Smooth muscle cell (in vitro differentiated cells): ENCODE measurements around the gene DNAJC28. TPM values are rescaled to one million over a fixed set of nuclear protein-coding genes. Genes with fewer than 3 reads are reported as not detected.

Experiments
- DNase-seq: peaks from one replicate; lab custom pipeline; 2025; ENCODE audit not compliant: unreplicated experiment; lab: John Stamatoyannopoulos, UW
- H2AFZ ChIP-seq: fragments of 200-600 bp; sonication (generic); 2 replicates; pipeline ENCODE4 v1.6.0; 2016; ENCODE audit warnings: antibody characterized with exemption, low read depth, mild to moderate bottlenecking
- H3F3A ChIP-seq: fragments of 200-600 bp; sonication (generic); 2 replicates; pipeline ENCODE4 v1.6.0; 2017; ENCODE audit warnings: antibody characterized with exemption, low read depth
- H3K27ac ChIP-seq: fragments of 200-600 bp; sonication (generic); 2 replicates; pipeline ENCODE4 v1.5.1; 2016; ENCODE audit warnings: low read depth, mild to moderate bottlenecking
- H3K27me3 ChIP-seq: fragments of 200-600 bp; sonication (generic); 2 replicates; pipeline ENCODE4 v1.6.1; 2016; ENCODE audit warnings: low read depth, mild to moderate bottlenecking
- H3K36me3 ChIP-seq: fragments of 200-600 bp; sonication (generic); 2 replicates; pipeline ENCODE4 v1.5.1; 2016; ENCODE audit warnings: low read depth
- H3K4me1 ChIP-seq: fragments of 200-600 bp; sonication (generic); 2 replicates; pipeline ENCODE4 v1.5.1; 2016; ENCODE audit warnings: low read depth
- H3K4me2 ChIP-seq: fragments of 200-600 bp; sonication (generic); 2 replicates; pipeline ENCODE4 v1.6.0; 2016; ENCODE audit warnings: mild to moderate bottlenecking
- H3K4me3 ChIP-seq: fragments of 200-600 bp; sonication (generic); 2 replicates; pipeline ENCODE4 v1.5.1; 2016; ENCODE audit warnings: mild to moderate bottlenecking
- H3K79me2 ChIP-seq: fragments of 200-600 bp; sonication (generic); 2 replicates; pipeline ENCODE4 v1.6.0; 2016; ENCODE audit warnings: low read depth, mild to moderate bottlenecking
- H3K9ac ChIP-seq: fragments of 200-600 bp; sonication (generic); 2 replicates; pipeline ENCODE4 v1.6.0; 2016; ENCODE audit warnings: low read depth
- H3K9me3 ChIP-seq: fragments of 200-600 bp; sonication (generic); replicated peaks from 2 replicates; pipeline ENCODE4 v1.5.1; 2016; ENCODE audit warnings: low read depth
- H4K20me1 ChIP-seq: fragments of 200-600 bp; sonication (generic); 2 replicates; pipeline ENCODE4 v1.6.0; 2016; ENCODE audit warnings: low read depth
- CTCF ChIP-seq: fragments of 200-600 bp; sonication (generic); IDR thresholded peaks from 2 replicates; pipeline ENCODE4 v1.5.1; 2017; ENCODE audit warnings: borderline replicate concordance, mild to moderate bottlenecking, antibody characterized with exemption; ENCODE audit not compliant: insufficient read depth, poor library complexity, severe bottlenecking
- WGBS: methylation state at CpG from one replicate; pipeline ENCODE4 v1.1.7; 2016; ENCODE audit warnings: low lambda C conversion rate; 5-methylcytosine and 5-hydroxymethylcytosine counted together
- polyA plus RNA-seq: library from polyadenylated mRNA; unstranded; fragments of >200 nt; fragmentation: Nextera tagmentation; extraction: Ambion mirVana; gene quantifications from 2 replicates; pipeline ENCODE4 v1.2.1, GENCODE V29; 2016
- total RNA-seq: library from RNA; depleted of rRNA; stranded (reverse); fragments of >200 nt; gene quantifications from 2 replicates; pipeline ENCODE4 v1.2.3, GENCODE V29; 2014

Gene DNAJC28
- total and polyA plus RNA-seq, 2 experiments from 2014 or later: 0.85 to 1.3 TPM

- no peaks in the 10 kb centered on the region for H3K27me3 ChIP-seq
- H4K20me1 ChIP-seq: peaks cover 7% of the 10 kb centered on the region
- H3K27ac ChIP-seq: peak overlapping the region; percentile 99
- H3F3A ChIP-seq: no peaks in the 10 kb centered on the region
- no peaks in the 10 kb centered on the region for H3K36me3 ChIP-seq
- peak overlapping the region; percentile 94 for H3K4me3 ChIP-seq
- no peak overlapping the region for H2AFZ ChIP-seq
- H3K79me2 ChIP-seq: peaks cover 44% of the 10 kb centered on the region
- H3K4me1 ChIP-seq: peaks cover 8% of the 10 kb centered on the region
- H3K9me3 ChIP-seq: no peaks in the 10 kb centered on the region
- peak overlapping the region; percentile 93 for H3K4me2 ChIP-seq
- no peak for TF ChIP-seq CTCF
- DNase-seq: no peak
- peak overlapping the region; percentile 99 for H3K9ac ChIP-seq
- 61% methylated on average over 9 of the region's 9 CpGs for WGBS
These were observed 13.3 kb downstream of the DNAJC28 start for GRCh38 chr21:33478182-33478581.

- Histone ChIP-seq H3K36me3 (no peaks in the 10 kb centered on the region), H3K27me3 (no peaks in the 10 kb centered on the region), H3K4me3 (no peak overlapping the region), H3K9me3 (no peaks in the 10 kb centered on the region), H3K27ac (no peak overlapping the region), H3K79me2 (peaks cover 55% of the 10 kb centered on the region), H3K4me2 (no peak overlapping the region), H3F3A (no peaks in the 10 kb centered on the region), H3K9ac (no peak overlapping the region), H2AFZ (no peak overlapping the region), H3K4me1 (peaks cover 8% of the 10 kb centered on the region), H4K20me1 (peaks cover 7% of the 10 kb centered on the region)
- no peak for DNase-seq
- 93% methylated on average over 7 of the region's 7 CpGs for WGBS
- TF ChIP-seq CTCF: no peak
These were observed 14.4 kb downstream of the DNAJC28 start for GRCh38 chr21:33477066-33477465.

GRCh38 chr21:33473344-33473743 is 18.2 kb downstream of the DNAJC28 start:
- no peaks in the 10 kb centered on the region for H3F3A ChIP-seq

More at GRCh38 chr21:33473344-33473743, 18.2 kb downstream of the DNAJC28 start:
- Histone ChIP-seq H3K4me3 (no peak overlapping the region), H3K36me3 (no peaks in the 10 kb centered on the region), H3K4me1 (peaks cover 4% of the 10 kb centered on the region), H3K9me3 (no peaks in the 10 kb centered on the region), H2AFZ (no peak overlapping the region), H4K20me1 (peaks cover 38% of the 10 kb centered on the region), H3K27ac (no peak overlapping the region), H3K4me2 (no peak overlapping the region), H3K79me2 (peaks cover 57% of the 10 kb centered on the region), H3K9ac (no peak overlapping the region), H3K27me3 (no peaks in the 10 kb centered on the region)
- 96% methylated on average over 3 of the region's 3 CpGs for WGBS
- DNase-seq: no peak
- TF ChIP-seq CTCF: no peak
